AG04449 (cell line): ENCODE measurements around the gene NKD2.

ENCODE experiments used
- CTCF ChIA-PET: fragments of 350-600 bp; formaldehyde crosslinking; extraction: SDS; loops from one replicate; lab custom pipeline; 2021; ENCODE audit warnings: antibody characterized with exemption; lab: Yijun Ruan, JAX
- POLR2A ChIA-PET: fragments of 400-600, 350-600 bp; formaldehyde crosslinking; extraction: SDS; loops from one replicate; lab custom pipeline; 2020; ENCODE audit warnings: antibody characterized with exemption, inconsistent platforms; lab: Yijun Ruan, JAX
- DNase-seq: peaks from one replicate; pipeline ENCODE4 v3.0.0-alpha.2; 2010; ENCODE audit warnings: low read depth, low spot score
- H3K4me3 ChIP-seq: 2 replicates; pipeline ENCODE4 v1.5.1; 2011; ENCODE audit warnings: low read depth, mild to moderate bottlenecking, control low read depth, low read length
- TF ChIP-seq, protein P1 (sequence below): IDR thresholded peaks from one replicate; pipeline ENCODE4 v1.5.1; 2011; ENCODE audit warnings: mild to moderate bottlenecking, moderate library complexity, low read length, control low read depth, inconsistent platforms; ENCODE audit not compliant: insufficient read depth; ENCODE audit errors: missing control alignments

The NKD2 gene

DNA sequence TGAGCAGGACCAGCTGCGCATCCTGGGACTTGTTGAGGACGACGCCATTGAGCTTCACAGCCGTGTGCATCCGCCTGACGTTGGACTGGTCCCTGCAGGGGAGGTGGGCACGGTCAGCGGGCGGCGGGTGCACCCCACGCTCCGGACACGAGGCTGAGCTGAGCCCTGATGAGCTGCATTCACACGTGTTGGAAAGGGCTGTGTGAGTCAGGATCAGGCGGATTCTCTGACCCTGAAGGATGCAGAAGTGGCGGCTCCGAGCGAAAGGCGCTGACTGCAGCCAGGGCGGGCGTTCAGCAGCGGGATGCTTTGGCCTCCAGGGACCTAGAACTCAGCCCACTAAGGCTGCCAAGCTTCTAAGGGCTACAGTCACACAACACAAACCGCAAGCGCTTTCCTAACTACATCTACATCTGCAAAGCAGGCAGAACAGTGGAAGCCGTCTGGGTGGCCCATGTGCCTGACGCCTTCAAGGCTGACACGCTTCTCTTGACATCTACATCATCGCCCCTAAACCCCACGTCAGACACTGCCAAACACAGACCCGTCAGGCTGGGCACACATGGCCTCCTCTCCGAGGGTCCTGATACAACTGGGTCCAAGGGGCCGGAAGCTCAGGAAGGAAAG, 44.9 kb downstream of the NKD2 start:
- TF ChIP-seq, protein P1, sequence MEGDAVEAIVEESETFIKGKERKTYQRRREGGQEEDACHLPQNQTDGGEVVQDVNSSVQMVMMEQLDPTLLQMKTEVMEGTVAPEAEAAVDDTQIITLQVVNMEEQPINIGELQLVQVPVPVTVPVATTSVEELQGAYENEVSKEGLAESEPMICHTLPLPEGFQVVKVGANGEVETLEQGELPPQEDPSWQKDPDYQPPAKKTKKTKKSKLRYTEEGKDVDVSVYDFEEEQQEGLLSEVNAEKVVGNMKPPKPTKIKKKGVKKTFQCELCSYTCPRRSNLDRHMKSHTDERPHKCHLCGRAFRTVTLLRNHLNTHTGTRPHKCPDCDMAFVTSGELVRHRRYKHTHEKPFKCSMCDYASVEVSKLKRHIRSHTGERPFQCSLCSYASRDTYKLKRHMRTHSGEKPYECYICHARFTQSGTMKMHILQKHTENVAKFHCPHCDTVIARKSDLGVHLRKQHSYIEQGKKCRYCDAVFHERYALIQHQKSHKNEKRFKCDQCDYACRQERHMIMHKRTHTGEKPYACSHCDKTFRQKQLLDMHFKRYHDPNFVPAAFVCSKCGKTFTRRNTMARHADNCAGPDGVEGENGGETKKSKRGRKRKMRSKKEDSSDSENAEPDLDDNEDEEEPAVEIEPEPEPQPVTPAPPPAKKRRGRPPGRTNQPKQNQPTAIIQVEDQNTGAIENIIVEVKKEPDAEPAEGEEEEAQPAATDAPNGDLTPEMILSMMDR: no peak
- ChIA-PET POLR2A (no interaction called here), CTCF (no interaction called here)
- no peak for DNase-seq
- no peak overlapping the region for H3K4me3 ChIP-seq

- TF ChIP-seq, protein P1: no peak
- CTCF ChIA-PET: no interaction called here
- DNase-seq: no peak
- POLR2A ChIA-PET: no interaction called here
- no peak overlapping the region for H3K4me3 ChIP-seq
Observed at GRCh38 chr5:1054018-1054798, 45.6 kb downstream of the NKD2 start.

GRCh38 chr5:1054799-1055775, 46.5 kb downstream of the NKD2 start:
- no peak overlapping the region for H3K4me3 ChIP-seq
- CTCF ChIA-PET: no interaction called here
- POLR2A ChIA-PET: no interaction called here
- TF ChIP-seq, protein P1: no peak
- no peak for DNase-seq

DNA sequence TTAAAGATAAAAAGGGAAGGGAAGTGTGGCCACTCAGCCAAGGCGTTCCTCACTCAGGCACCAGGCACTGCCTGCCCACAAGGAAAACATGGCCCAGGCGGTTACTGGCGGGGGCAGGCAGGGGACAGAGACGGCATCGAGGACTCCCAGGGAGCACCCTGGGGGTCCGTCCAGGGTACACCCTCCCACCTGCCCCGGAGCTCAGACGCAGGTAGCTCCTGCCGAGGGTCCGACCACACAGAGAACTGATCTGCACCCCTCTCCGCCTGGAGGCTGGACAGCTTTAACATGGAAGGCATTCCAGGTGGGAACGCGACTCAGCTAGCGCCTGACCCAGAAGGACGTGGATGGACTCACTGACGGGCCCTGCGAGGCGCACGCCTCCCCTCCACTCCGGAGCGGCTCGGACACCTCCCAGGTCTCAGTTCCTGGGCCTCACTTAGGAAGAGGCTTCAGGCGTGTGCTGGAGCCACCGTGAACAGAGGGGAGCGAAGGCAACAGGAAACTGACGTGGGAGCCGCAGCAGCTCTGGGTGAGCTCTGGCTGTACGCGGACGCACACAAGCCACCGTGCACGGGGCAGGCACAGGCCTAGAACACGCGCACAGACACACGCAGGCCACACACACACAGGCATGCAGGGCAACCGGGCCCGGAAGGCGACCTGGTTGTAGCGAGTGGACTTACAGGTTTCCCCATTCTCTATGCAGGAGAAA, 47.5 kb downstream of the NKD2 start:
- CTCF ChIA-PET: no interaction called here
- TF ChIP-seq, protein P1: no peak
- H3K4me3 ChIP-seq: no peak overlapping the region
- no peak for DNase-seq
- POLR2A ChIA-PET: no interaction called here

- TF ChIP-seq, protein P1: no peak
- CTCF ChIA-PET: no interaction called here
- no peak for DNase-seq
- POLR2A ChIA-PET: no interaction called here
- no peak overlapping the region for H3K4me3 ChIP-seq
Observed at GRCh38 chr5:1056611-1057484, 48.2 kb downstream of the NKD2 start.
